GM12878 (cell line): ENCODE results near the gene SET. TPM values are rescaled to one million over a fixed set of nuclear protein-coding genes. Genes with fewer than 3 reads are reported as not detected.

Experiments
- ATAC-seq: fragments of 200-7000 bp; cut with Tn5 transposase; 3 replicates; pipeline ENCODE4 v1.9.1; 2020; ENCODE audit warnings: mild to moderate bottlenecking, moderate library complexity
- BruUV-seq: library from RNA; stranded (reverse); fragments of 400-500 nt; replicated peaks from 2 replicates; lab custom pipeline; 2021; lab: Mats Ljungman, UMichigan
- CTCF ChIA-PET: fragments of 300-600 bp; sonication (Branson Sonifier 250); formaldehyde crosslinking; extraction: SDS; loops from one replicate; lab custom pipeline; 2021; ENCODE audit warnings: inconsistent platforms; lab: Yijun Ruan, JAX
- POLR2A ChIA-PET: fragments of 350-600 bp; formaldehyde crosslinking; extraction: SDS; loops from one replicate; lab custom pipeline; 2021; ENCODE audit warnings: inconsistent platforms; lab: Charles Lee
- RAD21 ChIA-PET: fragments of 300-600 bp; sonication (Branson Sonifier 250); formaldehyde crosslinking; loops from one replicate; lab custom pipeline; 2023; ENCODE audit warnings: antibody characterized with exemption; ENCODE audit not compliant: unreplicated experiment; lab: Charles Lee
- SMC1A ChIA-PET: fragments of 300-600 bp; sonication (Branson Sonifier 250); formaldehyde crosslinking; loops from one replicate; lab custom pipeline; 2023; ENCODE audit not compliant: unreplicated experiment, uncharacterized antibody; lab: Charles Lee
- DNase-seq: peaks from one replicate; pipeline ENCODE4 v3.0.0-alpha.2; 2011; ENCODE audit warnings: low read depth, low spot score
- FAIRE-seq: peaks from 3 replicates; lab custom pipeline; 2011; peaks lifted over from hg19 to GRCh38; lab: Jason Lieb, UNC
- H2AFZ ChIP-seq: 2 replicates; pipeline ENCODE4 v1.6.0; 2011; ENCODE audit warnings: low read depth, low read length, control low read depth; ENCODE audit not compliant: control insufficient read depth
- H3K27ac ChIP-seq: 2 replicates; pipeline ENCODE4 v1.5.1; 2011; ENCODE audit warnings: control low read depth; ENCODE audit not compliant: control insufficient read depth, insufficient read depth
- H3K27me3 ChIP-seq, 2 experiments: replicated peaks in 1 of 2; 2 replicates each; pipeline versions ENCODE4 v1.6.0 to v1.6.1; 2011; ENCODE audit warnings: low read length in 1 of 2; ENCODE audit not compliant: control insufficient read depth in 2 of 2, insufficient read depth in 2 of 2
- H3K36me3 ChIP-seq, 2 experiments: 2 replicates each; pipeline ENCODE4 v1.5.1; 2011; ENCODE audit warnings: low read length in 1 of 2; ENCODE audit not compliant: control insufficient read depth in 2 of 2, insufficient read depth in 2 of 2
- H3K4me1 ChIP-seq: 2 replicates; pipeline ENCODE4 v1.6.1; 2011; ENCODE audit warnings: mild to moderate bottlenecking, low read length, moderate library complexity, mixed read lengths; ENCODE audit not compliant: control insufficient read depth, insufficient read depth
- H3K4me2 ChIP-seq: 2 replicates; pipeline ENCODE4 v1.6.0; 2011; ENCODE audit warnings: control low read depth; ENCODE audit not compliant: control insufficient read depth, insufficient read depth
- H3K4me3 ChIP-seq: fragments of 200-600 bp; sonication (generic); 2 replicates; pipeline ENCODE4 v1.5.1; 2016
- H3K79me2 ChIP-seq: 2 replicates; pipeline ENCODE4 v1.6.0; 2011; ENCODE audit warnings: low read length; ENCODE audit not compliant: control insufficient read depth, insufficient read depth
- H3K9ac ChIP-seq: 2 replicates; pipeline ENCODE4 v1.8.0; 2011; ENCODE audit warnings: low read length, control low read depth, mixed read lengths; ENCODE audit not compliant: control insufficient read depth, insufficient read depth
- H3K9me3 ChIP-seq: replicated peaks from 3 replicates; pipeline ENCODE4 v1.5.1; 2011; ENCODE audit warnings: mild to moderate bottlenecking, low read length; ENCODE audit not compliant: control insufficient read depth, insufficient read depth
- H4K20me1 ChIP-seq: 2 replicates; pipeline ENCODE4 v1.6.0; 2011; ENCODE audit not compliant: control insufficient read depth, insufficient read depth
- BRCA1 ChIP-seq: IDR thresholded peaks from 2 replicates; pipeline ENCODE4 v1.6.1; 2011; ENCODE audit warnings: low read depth, low read length, improper control_type of control experiment
- RAD51 ChIP-seq: fragments of 450-650 bp; IDR thresholded peaks from 2 replicates; pipeline ENCODE4 v1.6.1; 2016; ENCODE audit warnings: moderate library complexity, mild to moderate bottlenecking, inconsistent platforms
- RELA ChIP-seq: fragments of 450-650 bp; IDR thresholded peaks from 2 replicates; pipeline ENCODE4 v1.8.0; 2014; ENCODE audit warnings: borderline replicate concordance; ENCODE audit not compliant: partially characterized antibody
- SREBF2 ChIP-seq: IDR thresholded peaks from 2 replicates; pipeline ENCODE4 v1.6.1; 2012; ENCODE audit warnings: mild to moderate bottlenecking, low read length
- TCF12 ChIP-seq: IDR thresholded peaks from 2 replicates; pipeline ENCODE4 v1.6.1; 2011; ENCODE audit warnings: low read depth, mild to moderate bottlenecking, low read length
- YBX1 ChIP-seq: fragments of 450-650 bp; IDR thresholded peaks from 2 replicates; pipeline ENCODE4 v1.6.1; 2016; ENCODE audit warnings: antibody characterized with exemption
- ZNF274 ChIP-seq: IDR thresholded peaks from one replicate; pipeline ENCODE4 v1.8.0; 2011; ENCODE audit not compliant: insufficient read length, insufficient read depth
- ZSCAN29 ChIP-seq: fragments of 450-650 bp; IDR thresholded peaks from 2 replicates; pipeline ENCODE4 v1.6.1; 2017; ENCODE audit warnings: mild to moderate bottlenecking, moderate library complexity
- WGBS: methylation state at CpG from one replicate; pipeline ENCODE4 v1.1.6; 2016; ENCODE audit warnings: low lambda C conversion rate; ENCODE audit not compliant: insufficient replicate concordance, insufficient coverage; ENCODE audit errors: missing lambda C conversion rate; 5-methylcytosine and 5-hydroxymethylcytosine counted together
- in situ Hi-C: fragments of 300-500 bp; cut with MboI; formaldehyde crosslinking; loops from 9 replicates; pipeline ENCODE4 v1.14.3; 2018; ENCODE audit warnings: mixed read lengths
- intact Hi-C: fragments of 100-400 bp; cut with micrococcal nuclease; formaldehyde crosslinking; loops from one replicate; pipeline ENCODE4 v1.14.2; 2022; ENCODE audit not compliant: unreplicated experiment
- polyA plus RNA-seq, 11 experiments: library from polyadenylated mRNA; depleted of rRNA in 4 of 11; unstranded in 6 of 11; stranded (reverse) in 5 of 11; fragments of >200 nt; fragmentation: Nextera tagmentation in 4 of 11; fragmentation: Illumina TruSeq in 1 of 11; extraction: Ambion mirVana in 4 of 11; extraction: Trizol in 1 of 11; gene quantifications; 1 replicate in 1 of 11; 2 replicates in 10 of 11; pipeline versions ENCODE4 v1.2.1 to v1.2.3, GENCODE V29; 2011 to 2016; ENCODE audit warnings: inconsistent platforms in 2 of 11, missing spikeins in 2 of 11, low read depth in 1 of 11
- total RNA-seq, 4 experiments: library from RNA; depleted of rRNA in 3 of 4; stranded (reverse); fragments of >200 nt in 3 of 4; fragmentation: Illumina TruSeq in 1 of 4; extraction: Trizol in 1 of 4; gene quantifications; 2 replicates each; pipeline versions ENCODE4 v1.2.1 to v1.2.3, GENCODE V29; 2013 to 2021
- TF ChIP-seq, protein P1 (sequence below), 3 experiments: IDR thresholded peaks in 2 of 3; conservative IDR thresholded peaks in 1 of 3; 2 replicates each; pipeline ENCODE4 v1.5.1; 2011; ENCODE audit warnings: low read depth in 3 of 3, low read length in 3 of 3, mild to moderate bottlenecking in 3 of 3, control low read depth in 2 of 3, moderate library complexity in 2 of 3, inconsistent platforms in 1 of 3, mixed read lengths in 1 of 3; ENCODE audit not compliant: control insufficient read depth in 2 of 3, insufficient read depth in 1 of 3; ENCODE audit errors: extremely low read depth in 1 of 3
- TF ChIP-seq, protein P2 (sequence below): IDR thresholded peaks from 2 replicates; pipeline ENCODE4 v1.6.1; 2012; ENCODE audit warnings: improper control_type of control experiment, low read depth, low read length; ENCODE audit not compliant: insufficient replicate concordance
- TF ChIP-seq, protein P3 (sequence below): IDR thresholded peaks from 2 replicates; pipeline ENCODE4 v1.6.1; 2011; ENCODE audit warnings: low read depth, low read length, improper control_type of control experiment, borderline replicate concordance
- TF ChIP-seq, protein P4 (sequence below): fragments of 450-650 bp; formaldehyde crosslinking; IDR thresholded peaks from 2 replicates; pipeline ENCODE4 v1.4.0; 2022; ENCODE audit warnings: mild to moderate bottlenecking, moderate library complexity

Gene SET
- total and polyA plus RNA-seq, 10 of the 15 experiments (the other 5 are each of a cell fraction or from before 2014, with no cell fraction given): 284 to 706 (median 445) TPM

DNA sequence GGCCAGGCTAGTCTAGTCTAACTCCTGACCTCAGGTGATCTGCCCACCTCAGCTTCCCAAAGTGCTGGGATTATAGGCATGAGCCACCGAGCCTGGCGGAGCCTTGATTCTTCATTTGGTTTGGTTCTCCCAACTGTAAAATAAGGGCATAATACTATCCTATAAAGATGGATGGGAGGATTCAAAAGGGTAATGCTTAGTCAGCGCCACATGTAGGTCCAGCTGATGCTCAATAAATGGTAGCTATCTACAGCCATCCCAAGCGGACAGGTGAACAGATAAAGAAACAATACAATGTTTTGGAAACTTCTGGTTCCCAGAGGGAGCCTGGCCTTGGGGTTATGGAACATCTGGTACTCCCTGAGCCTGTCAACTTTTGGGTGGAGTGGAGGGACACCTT is 13.6 kb upstream of the SET start:
- WGBS: 98% methylated on average over 4 of the region's 4 CpGs
- POLR2A ChIA-PET: interaction anchor here (0.6 to 1.5 kb wide), 3 partner anchors 9 to 35 kb away, joined by 3 to 7 read pairs (median 3); no protein-coding TSS in a partner anchor
- in situ Hi-C loops: no loop called here

More for the DNA sequence above, 13.6 kb upstream of the SET start:
- DNase-seq (no peak), ATAC-seq (no peak), FAIRE-seq (no peak)
- no peak overlapping the region for H3K27ac ChIP-seq
- no peaks in the 10 kb centered on the region for H3K9me3 ChIP-seq
- H3K9ac ChIP-seq: no peak overlapping the region
- H3K79me2 ChIP-seq: no peaks in the 10 kb centered on the region
- RAD21 ChIA-PET: no interaction called here
- CTCF ChIA-PET: interaction anchor here (1.3 kb wide), 1 partner anchor 237 kb away, joined by 3 read pairs; no protein-coding TSS in a partner anchor
- intact Hi-C loops: no loop called here
- SMC1A ChIA-PET: interaction anchor here (1.5 kb wide), 1 partner anchor 9 kb away, joined by 5 read pairs; no protein-coding TSS in a partner anchor
- H3K4me3 ChIP-seq: no peak overlapping the region
- H3K27me3 ChIP-seq: no peaks in the 10 kb centered on the region
- TF ChIP-seq, protein P1, sequence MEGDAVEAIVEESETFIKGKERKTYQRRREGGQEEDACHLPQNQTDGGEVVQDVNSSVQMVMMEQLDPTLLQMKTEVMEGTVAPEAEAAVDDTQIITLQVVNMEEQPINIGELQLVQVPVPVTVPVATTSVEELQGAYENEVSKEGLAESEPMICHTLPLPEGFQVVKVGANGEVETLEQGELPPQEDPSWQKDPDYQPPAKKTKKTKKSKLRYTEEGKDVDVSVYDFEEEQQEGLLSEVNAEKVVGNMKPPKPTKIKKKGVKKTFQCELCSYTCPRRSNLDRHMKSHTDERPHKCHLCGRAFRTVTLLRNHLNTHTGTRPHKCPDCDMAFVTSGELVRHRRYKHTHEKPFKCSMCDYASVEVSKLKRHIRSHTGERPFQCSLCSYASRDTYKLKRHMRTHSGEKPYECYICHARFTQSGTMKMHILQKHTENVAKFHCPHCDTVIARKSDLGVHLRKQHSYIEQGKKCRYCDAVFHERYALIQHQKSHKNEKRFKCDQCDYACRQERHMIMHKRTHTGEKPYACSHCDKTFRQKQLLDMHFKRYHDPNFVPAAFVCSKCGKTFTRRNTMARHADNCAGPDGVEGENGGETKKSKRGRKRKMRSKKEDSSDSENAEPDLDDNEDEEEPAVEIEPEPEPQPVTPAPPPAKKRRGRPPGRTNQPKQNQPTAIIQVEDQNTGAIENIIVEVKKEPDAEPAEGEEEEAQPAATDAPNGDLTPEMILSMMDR (IDR thresholded peaks at IDR 0.05 in 2 of 3, conservative IDR thresholded peaks at IDR 0.05 in 1 of 3; ENCODE audit: control insufficient read depth in 2 of 3, extremely low read depth in 1 of 3, insufficient read depth in 1 of 3, low read depth in 3 of 3, low read length in 3 of 3): no peak
- no peak for TF ChIP-seq YBX1
- no peak for TF ChIP-seq RAD51
- no peak for TF ChIP-seq ZSCAN29
- TF ChIP-seq, protein P2, sequence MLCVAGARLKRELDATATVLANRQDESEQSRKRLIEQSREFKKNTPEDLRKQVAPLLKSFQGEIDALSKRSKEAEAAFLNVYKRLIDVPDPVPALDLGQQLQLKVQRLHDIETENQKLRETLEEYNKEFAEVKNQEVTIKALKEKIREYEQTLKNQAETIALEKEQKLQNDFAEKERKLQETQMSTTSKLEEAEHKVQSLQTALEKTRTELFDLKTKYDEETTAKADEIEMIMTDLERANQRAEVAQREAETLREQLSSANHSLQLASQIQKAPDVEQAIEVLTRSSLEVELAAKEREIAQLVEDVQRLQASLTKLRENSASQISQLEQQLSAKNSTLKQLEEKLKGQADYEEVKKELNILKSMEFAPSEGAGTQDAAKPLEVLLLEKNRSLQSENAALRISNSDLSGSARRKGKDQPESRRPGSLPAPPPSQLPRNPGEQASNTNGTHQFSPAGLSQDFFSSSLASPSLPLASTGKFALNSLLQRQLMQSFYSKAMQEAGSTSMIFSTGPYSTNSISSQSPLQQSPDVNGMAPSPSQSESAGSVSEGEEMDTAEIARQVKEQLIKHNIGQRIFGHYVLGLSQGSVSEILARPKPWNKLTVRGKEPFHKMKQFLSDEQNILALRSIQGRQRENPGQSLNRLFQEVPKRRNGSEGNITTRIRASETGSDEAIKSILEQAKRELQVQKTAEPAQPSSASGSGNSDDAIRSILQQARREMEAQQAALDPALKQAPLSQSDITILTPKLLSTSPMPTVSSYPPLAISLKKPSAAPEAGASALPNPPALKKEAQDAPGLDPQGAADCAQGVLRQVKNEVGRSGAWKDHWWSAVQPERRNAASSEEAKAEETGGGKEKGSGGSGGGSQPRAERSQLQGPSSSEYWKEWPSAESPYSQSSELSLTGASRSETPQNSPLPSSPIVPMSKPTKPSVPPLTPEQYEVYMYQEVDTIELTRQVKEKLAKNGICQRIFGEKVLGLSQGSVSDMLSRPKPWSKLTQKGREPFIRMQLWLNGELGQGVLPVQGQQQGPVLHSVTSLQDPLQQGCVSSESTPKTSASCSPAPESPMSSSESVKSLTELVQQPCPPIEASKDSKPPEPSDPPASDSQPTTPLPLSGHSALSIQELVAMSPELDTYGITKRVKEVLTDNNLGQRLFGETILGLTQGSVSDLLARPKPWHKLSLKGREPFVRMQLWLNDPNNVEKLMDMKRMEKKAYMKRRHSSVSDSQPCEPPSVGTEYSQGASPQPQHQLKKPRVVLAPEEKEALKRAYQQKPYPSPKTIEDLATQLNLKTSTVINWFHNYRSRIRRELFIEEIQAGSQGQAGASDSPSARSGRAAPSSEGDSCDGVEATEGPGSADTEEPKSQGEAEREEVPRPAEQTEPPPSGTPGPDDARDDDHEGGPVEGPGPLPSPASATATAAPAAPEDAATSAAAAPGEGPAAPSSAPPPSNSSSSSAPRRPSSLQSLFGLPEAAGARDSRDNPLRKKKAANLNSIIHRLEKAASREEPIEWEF: no peak
- no peak for TF ChIP-seq RELA
- no peak for TF ChIP-seq TCF12
- TF ChIP-seq, protein P3, sequence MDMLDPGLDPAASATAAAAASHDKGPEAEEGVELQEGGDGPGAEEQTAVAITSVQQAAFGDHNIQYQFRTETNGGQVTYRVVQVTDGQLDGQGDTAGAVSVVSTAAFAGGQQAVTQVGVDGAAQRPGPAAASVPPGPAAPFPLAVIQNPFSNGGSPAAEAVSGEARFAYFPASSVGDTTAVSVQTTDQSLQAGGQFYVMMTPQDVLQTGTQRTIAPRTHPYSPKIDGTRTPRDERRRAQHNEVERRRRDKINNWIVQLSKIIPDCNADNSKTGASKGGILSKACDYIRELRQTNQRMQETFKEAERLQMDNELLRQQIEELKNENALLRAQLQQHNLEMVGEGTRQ: no peak
- no peak for TF ChIP-seq BRCA1
- no peak for TF ChIP-seq SREBF2
- TF ChIP-seq, protein P4, sequence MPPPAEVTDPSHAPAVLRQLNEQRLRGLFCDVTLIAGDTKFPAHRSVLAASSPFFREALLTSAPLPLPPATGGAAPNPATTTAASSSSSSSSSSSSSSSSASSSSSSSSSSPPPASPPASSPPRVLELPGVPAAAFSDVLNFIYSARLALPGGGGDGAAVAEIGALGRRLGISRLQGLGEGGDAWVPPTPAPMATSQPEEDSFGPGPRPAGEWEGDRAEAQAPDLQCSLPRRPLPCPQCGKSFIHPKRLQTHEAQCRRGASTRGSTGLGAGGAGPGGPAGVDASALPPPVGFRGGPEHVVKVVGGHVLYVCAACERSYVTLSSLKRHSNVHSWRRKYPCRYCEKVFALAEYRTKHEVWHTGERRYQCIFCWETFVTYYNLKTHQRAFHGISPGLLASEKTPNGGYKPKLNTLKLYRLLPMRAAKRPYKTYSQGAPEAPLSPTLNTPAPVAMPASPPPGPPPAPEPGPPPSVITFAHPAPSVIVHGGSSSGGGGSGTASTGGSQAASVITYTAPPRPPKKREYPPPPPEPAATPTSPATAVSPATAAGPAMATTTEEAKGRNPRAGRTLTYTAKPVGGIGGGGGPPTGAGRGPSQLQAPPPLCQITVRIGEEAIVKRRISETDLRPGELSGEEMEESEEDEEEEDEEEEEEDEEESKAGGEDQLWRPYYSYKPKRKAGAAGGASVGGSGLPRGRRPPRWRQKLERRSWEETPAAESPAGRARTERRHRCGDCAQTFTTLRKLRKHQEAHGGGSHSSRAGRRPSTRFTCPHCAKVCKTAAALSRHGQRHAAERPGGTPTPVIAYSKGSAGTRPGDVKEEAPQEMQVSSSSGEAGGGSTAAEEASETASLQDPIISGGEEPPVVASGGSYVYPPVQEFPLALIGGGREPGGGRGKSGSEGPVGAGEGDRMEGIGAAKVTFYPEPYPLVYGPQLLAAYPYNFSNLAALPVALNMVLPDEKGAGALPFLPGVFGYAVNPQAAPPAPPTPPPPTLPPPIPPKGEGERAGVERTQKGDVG (CRISPR knock-in tag): no peak
- no peak for TF ChIP-seq ZNF274
- H3K4me1 ChIP-seq: no peaks in the 10 kb centered on the region
- no peaks in the 10 kb centered on the region for H3K36me3 ChIP-seq
- no TSS peak for BruUV-seq
- H3K4me2 ChIP-seq: no peak overlapping the region
- H4K20me1 ChIP-seq: no peaks in the 10 kb centered on the region
- no peak overlapping the region for H2AFZ ChIP-seq
